Kidney (tissue), 14 donors: ENCODE measurements around the gene MLLT6. TPM values are rescaled to one million over a fixed set of nuclear protein-coding genes. Genes with fewer than 3 reads are reported as not detected.

Source experiments
- DNase-seq, 5 donors: peaks; one replicate each; pipeline ENCODE4 v3.0.0-alpha.2; 2013 to 2020
- FAIRE-seq: peaks from 2 replicates; lab custom pipeline; 2012; peaks lifted over from hg19 to GRCh38; lab: Jason Lieb, UNC
- H3K27ac ChIP-seq, 2 donors: one replicate each; pipeline ENCODE4 v1.7.0; 2013; ENCODE audit warnings: low read depth in 2 of 2, low read length in 2 of 2, inconsistent platforms in 1 of 2
- H3K27me3 ChIP-seq: one replicate; pipeline ENCODE4 v1.7.1; 2013; ENCODE audit warnings: low read length, inconsistent platforms; ENCODE audit not compliant: control insufficient read depth, insufficient read depth
- H3K36me3 ChIP-seq, 3 donors: one replicate each; pipeline versions ENCODE4 v1.7.0 to v1.7.1; 2013; ENCODE audit warnings: low read length in 3 of 3, control low read depth in 1 of 3, inconsistent platforms in 1 of 3; ENCODE audit not compliant: insufficient read depth in 3 of 3, control insufficient read depth in 2 of 3
- H3K4me1 ChIP-seq, 3 donors: one replicate each; pipeline versions ENCODE4 v1.7.0 to v1.7.1; 2013; ENCODE audit warnings: low read length in 3 of 3, inconsistent platforms in 1 of 3, low read depth in 1 of 3; ENCODE audit not compliant: control insufficient read depth in 2 of 3, insufficient read depth in 2 of 3
- H3K4me3 ChIP-seq, 3 donors: one replicate each; pipeline versions ENCODE4 v1.7.0 to v1.8.1; 2013; ENCODE audit warnings: low read length in 3 of 3, control low read depth in 1 of 3, inconsistent platforms in 1 of 3
- H3K9ac ChIP-seq, 3 donors: one replicate each; pipeline versions ENCODE4 v1.7.0 to v1.7.1; 2013; ENCODE audit warnings: low read length in 3 of 3, control low read depth in 1 of 3, inconsistent platforms in 1 of 3
- H3K9me3 ChIP-seq, 3 donors: one replicate each; pipeline versions ENCODE4 v1.7.0 to v1.7.1; 2013; ENCODE audit warnings: low read length in 3 of 3, control low read depth in 1 of 3, inconsistent platforms in 1 of 3; ENCODE audit not compliant: control insufficient read depth in 2 of 3, insufficient read depth in 1 of 3
- CTCF ChIP-seq: IDR thresholded peaks from 3 replicates; pipeline ENCODE4 v1.5.1; 2012; ENCODE audit warnings: mild to moderate bottlenecking, moderate library complexity, borderline replicate concordance; ENCODE audit not compliant: insufficient read depth; ENCODE audit errors: extremely low read depth
- intact Hi-C: fragments of 100-400 bp; cut with DNase I; formaldehyde crosslinking; loops from one replicate; pipeline ENCODE4 v1.11.1; 2022
- polyA plus RNA-seq: library from polyadenylated mRNA; stranded (reverse); fragments of 350-450 nt; fragmentation: Illumina TruSeq; extraction: RNeasy Lipid Tissue Mini Kit (QIAGEN cat#74804); gene quantifications from one replicate; pipeline ENCODE4 v1.2.3, GENCODE V29; 2014; ENCODE audit warnings: low read depth, low replicate concordance; ENCODE audit not compliant: insufficient read depth
- total RNA-seq: library from RNA; stranded (reverse); fragmentation: NEBNext Ultra II Directional; extraction: Animal tissue kit (Norgen Biotek cat#: 25700); gene quantifications from one replicate; pipeline ENCODE4 v1.2.1, GENCODE V29; 2021
- donor health status: control.
- donor health status: control.
- donor health status: control.
- donor health status: control.
- donor health status: control.
- donor health status: DM: yes; HTN: yes; CAD: no.
- donor health status: Normal renal cell carcinoma (clear cell type).

The MLLT6 gene
- total and polyA plus RNA-seq, 2 donors from 2014 or later = 34.3 to 199 TPM

- intact Hi-C loops = no loop called here
- FAIRE-seq (no peak), DNase-seq (peak; percentile 88 to 97 (median 92))
- H3K9me3 ChIP-seq = no peaks in the 10 kb centered on the region
- TF ChIP-seq CTCF = peak; percentile 10
- peaks cover 0 to under 1% (median 0%) of the 10 kb centered on the region in 3 donors for H3K36me3 ChIP-seq
- H3K27me3 ChIP-seq = no peaks in the 10 kb centered on the region
- H3K4me1 ChIP-seq = peaks cover 0 to 44% (median 17%) of the 10 kb centered on the region in 3 donors
- peak overlapping the region; percentile 51 to 82 (median 54) for H3K9ac ChIP-seq
- peak overlapping the region; percentile 63 to 100 (median 67) for H3K4me3 ChIP-seq
- H3K27ac ChIP-seq = peak overlapping the region; percentile 88 to 96
Observed at GRCh38 chr17:38749223-38750043, 44.4 kb downstream of the MLLT6 start.

- H3K4me3 ChIP-seq = peak overlapping the region; percentile 42 to 100 (median 63)
- H3K4me1 ChIP-seq = peaks cover 0 to 46% (median 17%) of the 10 kb centered on the region in 3 donors
- no peaks in the 10 kb centered on the region for H3K9me3 ChIP-seq
- H3K27ac ChIP-seq = peak overlapping the region; percentile 88 to 96
- no peak for FAIRE-seq
- intact Hi-C loops = no loop called here
- no peaks in the 10 kb centered on the region for H3K27me3 ChIP-seq
- H3K36me3 ChIP-seq = peaks cover 0 to 4% (median 0%) of the 10 kb centered on the region in 3 donors
- peak overlapping the region in 2 of 3 donors; percentile 8 to 82 for H3K9ac ChIP-seq
- no peak for DNase-seq
- no peak for TF ChIP-seq CTCF
Observed at GRCh38 chr17:38750044-38750311, 44.9 kb downstream of the MLLT6 start.

GRCh38 chr17:38750312-38751121, 45.4 kb downstream of the MLLT6 start:
- no peak for FAIRE-seq
- DNase-seq = peak in 3 of 5 donors; percentile 34 to 62 (median 49)
- H3K9ac ChIP-seq = peak overlapping the region in 1 of 3 donors; percentile 82
- peaks cover 0 to 45% (median 17%) of the 10 kb centered on the region in 3 donors for H3K4me1 ChIP-seq
- no peak for TF ChIP-seq CTCF
- peaks cover 0 to 4% (median 0%) of the 10 kb centered on the region in 3 donors for H3K36me3 ChIP-seq
- intact Hi-C loops = no loop called here
- no peaks in the 10 kb centered on the region for H3K9me3 ChIP-seq
- H3K4me3 ChIP-seq = peak overlapping the region in 2 of 3 donors; percentile 57 to 100
- peak overlapping the region; percentile 88 to 96 for H3K27ac ChIP-seq
- H3K27me3 ChIP-seq = no peaks in the 10 kb centered on the region
